Activated CD4-positive, alpha-beta T cell treated with anti-CD3 and anti-CD28 coated beads for 1 hour (primary cell): Measurements from ENCODE around the gene AVPR1A.

Source experiments
- DNase-seq: peaks from one replicate; pipeline ENCODE4 v3.0.0-alpha.2; 2020

AVPR1A gene

GRCh38 chr12:63093711-63094110, 57.3 kb downstream of the AVPR1A start:
- no peak for DNase-seq

DNA sequence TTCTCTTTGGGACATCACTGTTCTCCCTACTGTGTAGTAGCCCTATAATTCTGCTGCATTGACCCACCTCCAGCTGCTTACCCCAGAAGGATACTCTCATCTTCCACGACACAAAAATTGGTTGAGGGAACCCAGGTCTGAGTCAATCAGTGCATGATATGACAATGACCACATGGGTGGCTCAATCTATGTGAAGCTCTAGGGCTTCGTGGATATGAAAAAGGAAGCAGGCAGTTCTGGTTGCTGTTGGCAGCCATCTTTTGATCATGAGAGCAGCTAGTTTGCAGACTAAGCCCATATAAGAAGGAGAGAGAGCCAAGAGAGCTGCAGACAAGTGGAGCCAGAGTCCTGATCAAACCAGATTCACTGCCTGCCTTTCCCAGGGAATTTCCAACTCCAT, 57.9 kb downstream of the AVPR1A start:
- no peak for DNase-seq
